Neural crest cell (in vitro differentiated cells): Measurements from ENCODE around the gene HES3. TPM values are rescaled to one million over a fixed set of nuclear protein-coding genes. Genes with fewer than 3 reads are reported as not detected.

Experiments
- DNase-seq: peaks from one replicate; pipeline ENCODE4 v3.0.0; 2021; ENCODE audit warnings: low read depth, mixed read lengths, low spot score
- H3K27ac Mint-ChIP-seq: one replicate; pipeline ENCODE4 v1.8.0; 2021; ENCODE audit warnings: mild to moderate bottlenecking, mixed read lengths; ENCODE audit not compliant: unreplicated experiment
- H3K27me3 Mint-ChIP-seq: 2 replicates; pipeline ENCODE4 v1.8.0; 2021; ENCODE audit warnings: low read depth, mild to moderate bottlenecking, mixed read lengths
- H3K36me3 Mint-ChIP-seq: 2 replicates; pipeline ENCODE4 v1.8.0; 2021; ENCODE audit warnings: low read depth, mild to moderate bottlenecking, mixed read lengths
- H3K4me1 Mint-ChIP-seq: 2 replicates; pipeline ENCODE4 v1.8.0; 2021; ENCODE audit warnings: mixed read lengths
- H3K4me3 Mint-ChIP-seq: one replicate; pipeline ENCODE4 v1.8.0; 2021; ENCODE audit warnings: mild to moderate bottlenecking, mixed read lengths
- H3K9me3 Mint-ChIP-seq: 2 replicates; pipeline ENCODE4 v1.8.0; 2021; ENCODE audit warnings: mixed read lengths
- total RNA-seq: library from RNA; stranded (reverse); gene quantifications from 2 replicates; pipeline ENCODE4 v1.2.1, GENCODE V29; 2021
- TF ChIP-seq, protein P1 (sequence below): fragments of 200-600 bp; sonication (generic); conservative IDR thresholded peaks from 2 replicates; pipeline ENCODE4 v1.5.0; 2021; ENCODE audit warnings: antibody characterized with exemption, mild to moderate bottlenecking

HES3 gene
- total RNA-seq, 1 donor from 2014 or later: 23.6 TPM

GRCh38 chr1:6208723-6209660 lies 35.0 kb upstream of the HES3 start:
- DNase-seq: peak; percentile 53
- H3K27me3 Mint-ChIP-seq: peaks cover 44% of the 10 kb centered on the region
- H3K4me3 Mint-ChIP-seq: peak overlapping the region; percentile 66
- H3K27ac Mint-ChIP-seq: no peak overlapping the region
- no peaks in the 10 kb centered on the region for H3K9me3 Mint-ChIP-seq
- peaks cover 10% of the 10 kb centered on the region for H3K4me1 Mint-ChIP-seq
- TF ChIP-seq, protein P1, sequence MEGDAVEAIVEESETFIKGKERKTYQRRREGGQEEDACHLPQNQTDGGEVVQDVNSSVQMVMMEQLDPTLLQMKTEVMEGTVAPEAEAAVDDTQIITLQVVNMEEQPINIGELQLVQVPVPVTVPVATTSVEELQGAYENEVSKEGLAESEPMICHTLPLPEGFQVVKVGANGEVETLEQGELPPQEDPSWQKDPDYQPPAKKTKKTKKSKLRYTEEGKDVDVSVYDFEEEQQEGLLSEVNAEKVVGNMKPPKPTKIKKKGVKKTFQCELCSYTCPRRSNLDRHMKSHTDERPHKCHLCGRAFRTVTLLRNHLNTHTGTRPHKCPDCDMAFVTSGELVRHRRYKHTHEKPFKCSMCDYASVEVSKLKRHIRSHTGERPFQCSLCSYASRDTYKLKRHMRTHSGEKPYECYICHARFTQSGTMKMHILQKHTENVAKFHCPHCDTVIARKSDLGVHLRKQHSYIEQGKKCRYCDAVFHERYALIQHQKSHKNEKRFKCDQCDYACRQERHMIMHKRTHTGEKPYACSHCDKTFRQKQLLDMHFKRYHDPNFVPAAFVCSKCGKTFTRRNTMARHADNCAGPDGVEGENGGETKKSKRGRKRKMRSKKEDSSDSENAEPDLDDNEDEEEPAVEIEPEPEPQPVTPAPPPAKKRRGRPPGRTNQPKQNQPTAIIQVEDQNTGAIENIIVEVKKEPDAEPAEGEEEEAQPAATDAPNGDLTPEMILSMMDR: peak; percentile 62
- H3K36me3 Mint-ChIP-seq: no peaks in the 10 kb centered on the region

DNA sequence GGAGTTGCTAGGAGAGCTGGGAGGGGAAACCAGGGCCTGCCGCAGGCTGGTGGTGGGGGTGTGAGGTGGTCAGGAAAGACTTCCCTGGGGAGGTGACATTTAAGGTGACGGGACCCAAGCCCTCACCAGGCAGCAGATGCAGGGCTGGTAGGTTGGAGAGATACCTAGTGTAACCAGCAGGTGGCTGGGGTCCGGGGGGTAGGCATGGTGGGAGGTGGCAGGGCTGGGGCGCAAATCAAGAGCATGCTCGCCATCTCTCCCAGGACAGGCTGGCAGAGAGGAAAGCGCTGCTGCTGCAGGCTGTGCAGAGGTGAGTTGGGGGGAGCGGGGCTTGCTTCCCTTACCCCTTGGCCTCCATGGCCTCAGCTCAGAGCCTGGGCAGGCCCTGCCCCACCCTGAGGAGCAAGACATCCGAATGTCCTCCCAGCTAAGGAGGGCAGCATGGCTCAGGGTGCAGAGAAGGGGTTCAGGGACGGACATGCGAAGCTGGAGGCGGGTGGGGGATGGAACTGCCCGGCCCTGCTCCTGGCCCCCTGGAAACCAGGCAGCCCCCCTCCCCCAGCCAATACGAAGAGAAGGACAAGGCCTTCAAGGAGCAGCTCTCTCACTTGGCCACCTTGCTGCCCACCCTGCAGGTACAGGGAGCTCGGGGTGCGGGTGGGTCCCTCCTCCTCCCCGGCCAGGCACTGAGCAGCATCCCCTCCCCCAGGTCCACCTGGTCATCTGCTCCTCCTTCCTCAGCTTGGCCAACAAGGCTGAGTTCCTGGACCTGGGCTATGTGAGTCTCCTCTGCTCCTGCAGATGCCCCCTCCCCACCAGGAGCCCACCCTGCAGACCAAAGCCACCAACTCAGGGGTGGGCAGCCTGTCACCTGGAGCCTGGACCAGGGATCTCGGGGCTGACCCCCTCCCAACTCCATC lies 34.1 kb upstream of the HES3 start:
- Mint-ChIP-seq H3K27ac (no peak overlapping the region), H3K36me3 (no peaks in the 10 kb centered on the region), H3K9me3 (no peaks in the 10 kb centered on the region), H3K4me3 (peak overlapping the region; percentile 66), H3K27me3 (peaks cover 38% of the 10 kb centered on the region), H3K4me1 (peaks cover 7% of the 10 kb centered on the region)
- TF ChIP-seq, protein P1: no peak
- DNase-seq: peak; percentile 30

DNA sequence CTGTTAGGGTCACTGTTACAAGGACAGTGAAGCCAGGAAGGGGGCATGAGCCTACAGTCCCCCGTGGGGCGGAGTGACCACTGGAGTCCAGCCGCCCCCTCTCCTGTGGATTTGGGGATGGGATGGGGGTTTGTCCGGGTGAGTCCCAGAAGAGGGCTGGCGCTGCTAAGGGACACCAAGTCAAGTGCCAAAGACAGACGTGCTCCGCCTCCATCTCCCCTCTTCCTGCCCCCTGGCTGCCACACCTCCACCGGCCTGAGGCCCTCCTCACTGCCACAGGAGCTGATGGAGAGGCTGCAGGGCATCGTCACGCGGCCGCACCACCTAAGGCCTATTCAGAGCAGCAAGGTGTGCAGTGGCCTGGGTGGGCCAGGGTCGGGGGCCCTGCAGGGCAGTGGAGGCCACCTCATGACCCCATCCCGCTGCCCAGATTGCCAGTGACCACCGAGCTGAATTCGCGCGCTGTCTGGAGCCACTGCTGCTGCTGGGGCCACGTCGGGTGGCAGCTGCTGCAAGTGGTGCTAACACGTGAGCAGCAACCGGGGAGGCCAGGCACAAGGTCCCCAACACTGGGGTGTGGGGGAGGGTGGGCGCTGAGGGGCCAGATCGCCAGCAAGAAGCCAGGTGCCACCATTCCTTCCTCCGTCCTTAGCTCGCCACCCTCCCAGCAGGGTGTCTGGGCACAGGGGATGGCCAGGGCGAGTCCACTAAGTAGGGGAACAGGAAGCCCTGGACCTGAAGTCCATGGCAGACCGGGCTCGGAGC lies 33.2 kb upstream of the HES3 start:
- peaks cover 31% of the 10 kb centered on the region for H3K27me3 Mint-ChIP-seq

GRCh38 chr1:6211731-6212130 lies 32.2 kb upstream of the HES3 start:
- no peaks in the 10 kb centered on the region for H3K36me3 Mint-ChIP-seq
- DNase-seq: no peak
- H3K4me3 Mint-ChIP-seq: no peak overlapping the region
- H3K9me3 Mint-ChIP-seq: peaks cover 3% of the 10 kb centered on the region
- H3K27me3 Mint-ChIP-seq: peaks cover 23% of the 10 kb centered on the region
- H3K4me1 Mint-ChIP-seq: peaks cover 4% of the 10 kb centered on the region
- H3K27ac Mint-ChIP-seq: no peak overlapping the region
- TF ChIP-seq, protein P1: no peak

More for the DNA sequence above, 33.2 kb upstream of the HES3 start:
- peaks cover 4% of the 10 kb centered on the region for H3K4me1 Mint-ChIP-seq
- TF ChIP-seq, protein P1: no peak
- H3K36me3 Mint-ChIP-seq: no peaks in the 10 kb centered on the region
- peaks cover 3% of the 10 kb centered on the region for H3K9me3 Mint-ChIP-seq
- no peak overlapping the region for H3K4me3 Mint-ChIP-seq
- H3K27ac Mint-ChIP-seq: no peak overlapping the region
- no peak for DNase-seq
